ENCODE measurements around the gene MRPS18A. TPM values are rescaled to one million over a fixed set of nuclear protein-coding genes. Genes with fewer than 3 reads are reported as not detected.
A peak's percentile ranks its signal among the peaks of the same experiment; 100 is the strongest.

Gene MRPS18A
- total and polyA plus RNA-seq, 2 of the 13 experiments (the other 11 are each of a cell fraction or from before 2014, with no cell fraction given) = 87.8 to 89.1 TPM

GRCh38 chr6:43629505-43630300, 57.9 kb downstream of the MRPS18A start:
- in situ Hi-C loops (cut with HindIII; ENCODE audit: extremely low pct_ligation_motif_present, low pct_unique_long_range_greater_than_20kb) = no loop called here
- DNase-seq (ENCODE audit: low spot score) (peak; percentile 98), FAIRE-seq (peak; percentile 99), ATAC-seq (peak; percentile 86)
- peak overlapping the region; percentile 87 for H3K27ac ChIP-seq (ENCODE audit: extremely low read length, insufficient read depth, low read length)
- peaks cover 16 to 17% of the 10 kb centered on the region in 2 experiments for H3K36me3 ChIP-seq (replicated peaks in 1 of 2; ENCODE audit: control insufficient read depth in 1 of 2, insufficient read depth in 2 of 2, low read length in 2 of 2)
- no peaks in the 10 kb centered on the region for H4K20me1 ChIP-seq (ENCODE audit: insufficient read depth, low read length)
- WGBS (ENCODE audit: low lambda C conversion rate) = 1% methylated on average over 30 of the region's 41 CpGs
- intact Hi-C loops (cut with micrococcal nuclease; ENCODE audit: unreplicated experiment) = loop anchor here (2.0 to 5.0 kb wide), 2 partner anchors 41 to 457 kb away; partner anchors contain the start of gene SRF
- no peaks in the 10 kb centered on the region for H3K9me3 ChIP-seq (ENCODE audit: low read length)
- H3K9ac ChIP-seq (ENCODE audit: insufficient read depth, low read depth, low read length) = peak overlapping the region; percentile 92
- H3K79me2 ChIP-seq (ENCODE audit: insufficient read depth, low read length) = peaks cover 17% of the 10 kb centered on the region
- TSS peak; percentile 80 for BruUV-seq (replicated peaks)
- peak overlapping the region; percentile 64 to 85 (median 76) for H3K4me3 ChIP-seq (replicated peaks in 1 of 3; ENCODE audit: insufficient read depth in 1 of 3, low read depth in 2 of 3, low read length in 3 of 3)
- no peaks in the 10 kb centered on the region; a peak in 1 of 5 replicates for H3K27me3 ChIP-seq (ENCODE audit: control insufficient read depth in 1 of 2, insufficient read depth in 2 of 2, low read length in 2 of 2)
- CTCF ChIA-PET (ENCODE audit: low intra/inter-chr PET ratio, low total read pairs) = no interaction called here
- H2AFZ ChIP-seq (ENCODE audit: low read length) = peak overlapping the region; percentile 34
- POLR2A ChIA-PET = interaction anchor here (0.6 to 3.0 kb wide), 52 partner anchors 9 to 627 kb away, joined by 3 to 55 read pairs (median 5); partner anchors contain the start of genes ABCC10, HSP90AB1, LRRC73 and MRPS18A
- H3K4me2 ChIP-seq (ENCODE audit: low read depth, low read length) = peak overlapping the region; percentile 99
- peaks cover 36% of the 10 kb centered on the region for H3K4me1 ChIP-seq (ENCODE audit: insufficient read depth, low read length)
- TF ChIP-seq ATF4 (CRISPR knock-in tag; IDR thresholded peaks at IDR 0.05) (0 out of 4 replicates have a peak, but pooled peaks of 1 of the 2 experiments have one; percentile 62), POLR2A (IDR thresholded peaks at IDR 0.05; ENCODE audit: insufficient read depth in 1 of 2, low read depth in 2 of 2, low read length in 2 of 2) (peak; percentile 86 to 93), DDIT3 (CRISPR knock-in tag; IDR thresholded peaks at IDR 0.05) (no peak), SYNCRIP (IDR thresholded peaks at IDR 0.05; ENCODE audit: insufficient read depth, low read depth, low read length) (no peak), SATB2 (CRISPR knock-in tag; IDR thresholded peaks at IDR 0.05) (peak; percentile 84; the same call in 1 of the 2 replicates), MEIS1 (CRISPR knock-in tag; IDR thresholded peaks at IDR 0.05; ENCODE audit: borderline replicate concordance) (no peak; the same call in 1 of the 2 replicates), KLF15 (CRISPR knock-in tag; IDR thresholded peaks at IDR 0.05; ENCODE audit: borderline replicate concordance) (0 out of 2 replicates have a peak, but pooled peaks have one; percentile 29), ZKSCAN8 (CRISPR knock-in tag; IDR thresholded peaks at IDR 0.05; ENCODE audit: borderline replicate concordance) (peak; percentile 36), RNF2 (conservative IDR thresholded peaks at IDR 0.05; ENCODE audit: low read depth) (no peak; the same call in 1 of the 2 replicates), SOX5 (CRISPR knock-in tag; IDR thresholded peaks at IDR 0.05; ENCODE audit: borderline replicate concordance) (peak; percentile 45), TSC22D2 (CRISPR knock-in tag; IDR thresholded peaks at IDR 0.05; ENCODE audit: borderline replicate concordance) (0 out of 2 replicates have a peak, but pooled peaks have one; percentile 13), ZNF773 (CRISPR knock-in tag; IDR thresholded peaks at IDR 0.05; ENCODE audit: borderline replicate concordance) (peak; percentile 48; the same call in 1 of the 2 replicates), ATF6 (CRISPR knock-in tag; conservative IDR thresholded peaks at IDR 0.05) (no peak), PHF21A (CRISPR knock-in tag; IDR thresholded peaks at IDR 0.05) (peak; percentile 92), ADNP (CRISPR knock-in tag; IDR thresholded peaks at IDR 0.05) (peak; percentile 71; the same call in 1 of the 2 replicates), ZNF775 (CRISPR knock-in tag; IDR thresholded peaks at IDR 0.05; ENCODE audit: borderline replicate concordance) (no peak), NFATC3 (CRISPR knock-in tag; IDR thresholded peaks at IDR 0.05) (peak; percentile 81), ZNF614 (CRISPR knock-in tag; IDR thresholded peaks at IDR 0.05; ENCODE audit: borderline replicate concordance) (peak; percentile 92), PAWR (CRISPR knock-in tag; IDR thresholded peaks at IDR 0.05; ENCODE audit: borderline replicate concordance) (0 out of 2 replicates have a peak, but pooled peaks have one; percentile 94), YEATS4 (CRISPR knock-in tag; IDR thresholded peaks at IDR 0.05; ENCODE audit: borderline replicate concordance) (peak; percentile 72)

All from HepG2 (cell line).